NT2/D1 (cell line): ENCODE measurements around the gene ZSWIM5.
"Not testable (repeated sequence)": the region's sequence is repeated elsewhere in the genome, so short reads cannot be mapped to it uniquely, and the experiment has no call there.

Experiments
- SUZ12 ChIP-seq: IDR thresholded peaks from 2 replicates; pipeline ENCODE4 v1.6.1; 2011; ENCODE audit not compliant: insufficient read length, insufficient read depth; ENCODE audit errors: extremely low read depth
- ZNF274 ChIP-seq: IDR thresholded peaks from 2 replicates; pipeline ENCODE4 v1.6.1; 2011; ENCODE audit warnings: mild to moderate bottlenecking, low read depth, low read length

GRCh38 chr1:45101528-45101927, 104.9 kb downstream of the ZSWIM5 start:
- TF ChIP-seq ZNF274, SUZ12: not testable (repeated sequence)
